GM12878 (cell line): ENCODE results near the gene AMN. TPM values are rescaled to one million over a fixed set of nuclear protein-coding genes. Genes with fewer than 3 reads are reported as not detected.

Experiments
- ATAC-seq: fragments of 200-7000 bp; cut with Tn5 transposase; 3 replicates; pipeline ENCODE4 v1.9.1; 2020; ENCODE audit warnings: mild to moderate bottlenecking, moderate library complexity
- BruUV-seq: library from RNA; stranded (reverse); fragments of 400-500 nt; replicated peaks from 2 replicates; lab custom pipeline; 2021; lab: Mats Ljungman, UMichigan
- CTCF ChIA-PET: fragments of 300-600 bp; sonication (Branson Sonifier 250); formaldehyde crosslinking; extraction: SDS; loops from one replicate; lab custom pipeline; 2021; ENCODE audit warnings: inconsistent platforms; lab: Yijun Ruan, JAX
- POLR2A ChIA-PET: fragments of 350-600 bp; formaldehyde crosslinking; extraction: SDS; loops from one replicate; lab custom pipeline; 2021; ENCODE audit warnings: inconsistent platforms; lab: Charles Lee
- RAD21 ChIA-PET: fragments of 300-600 bp; sonication (Branson Sonifier 250); formaldehyde crosslinking; loops from one replicate; lab custom pipeline; 2023; ENCODE audit warnings: antibody characterized with exemption; ENCODE audit not compliant: unreplicated experiment; lab: Charles Lee
- SMC1A ChIA-PET: fragments of 300-600 bp; sonication (Branson Sonifier 250); formaldehyde crosslinking; loops from one replicate; lab custom pipeline; 2023; ENCODE audit not compliant: unreplicated experiment, uncharacterized antibody; lab: Charles Lee
- DNase-seq: peaks from one replicate; pipeline ENCODE4 v3.0.0-alpha.2; 2011; ENCODE audit warnings: low read depth, low spot score
- FAIRE-seq: peaks from 3 replicates; lab custom pipeline; 2011; peaks lifted over from hg19 to GRCh38; lab: Jason Lieb, UNC
- H2AFZ ChIP-seq: 2 replicates; pipeline ENCODE4 v1.6.0; 2011; ENCODE audit warnings: low read depth, low read length, control low read depth; ENCODE audit not compliant: control insufficient read depth
- H3K27ac ChIP-seq: 2 replicates; pipeline ENCODE4 v1.5.1; 2011; ENCODE audit warnings: control low read depth; ENCODE audit not compliant: control insufficient read depth, insufficient read depth
- H3K27me3 ChIP-seq, 2 experiments: replicated peaks in 1 of 2; 2 replicates each; pipeline versions ENCODE4 v1.6.0 to v1.6.1; 2011; ENCODE audit warnings: low read length in 1 of 2; ENCODE audit not compliant: control insufficient read depth in 2 of 2, insufficient read depth in 2 of 2
- H3K36me3 ChIP-seq, 2 experiments: 2 replicates each; pipeline ENCODE4 v1.5.1; 2011; ENCODE audit warnings: low read length in 1 of 2; ENCODE audit not compliant: control insufficient read depth in 2 of 2, insufficient read depth in 2 of 2
- H3K4me1 ChIP-seq: 2 replicates; pipeline ENCODE4 v1.6.1; 2011; ENCODE audit warnings: mild to moderate bottlenecking, low read length, moderate library complexity, mixed read lengths; ENCODE audit not compliant: control insufficient read depth, insufficient read depth
- H3K4me2 ChIP-seq: 2 replicates; pipeline ENCODE4 v1.6.0; 2011; ENCODE audit warnings: control low read depth; ENCODE audit not compliant: control insufficient read depth, insufficient read depth
- H3K4me3 ChIP-seq: fragments of 200-600 bp; sonication (generic); 2 replicates; pipeline ENCODE4 v1.5.1; 2016
- H3K79me2 ChIP-seq: 2 replicates; pipeline ENCODE4 v1.6.0; 2011; ENCODE audit warnings: low read length; ENCODE audit not compliant: control insufficient read depth, insufficient read depth
- H3K9ac ChIP-seq: 2 replicates; pipeline ENCODE4 v1.8.0; 2011; ENCODE audit warnings: low read length, control low read depth, mixed read lengths; ENCODE audit not compliant: control insufficient read depth, insufficient read depth
- H3K9me3 ChIP-seq: replicated peaks from 3 replicates; pipeline ENCODE4 v1.5.1; 2011; ENCODE audit warnings: mild to moderate bottlenecking, low read length; ENCODE audit not compliant: control insufficient read depth, insufficient read depth
- H4K20me1 ChIP-seq: 2 replicates; pipeline ENCODE4 v1.6.0; 2011; ENCODE audit not compliant: control insufficient read depth, insufficient read depth
- CBX3 ChIP-seq: fragments of 200-600 bp; sonication (generic); IDR thresholded peaks from 2 replicates; pipeline ENCODE4 v1.6.1; 2016; ENCODE audit warnings: low read depth, borderline replicate concordance
- CHD2 ChIP-seq: IDR thresholded peaks from 2 replicates; pipeline ENCODE4 v1.6.1; 2011; ENCODE audit warnings: low read depth, low read length, improper control_type of control experiment, borderline replicate concordance
- PAX8 ChIP-seq: fragments of 450-650 bp; IDR thresholded peaks from 2 replicates; pipeline ENCODE4 v1.6.1; 2017; ENCODE audit warnings: mild to moderate bottlenecking, moderate library complexity
- TCF7 ChIP-seq: IDR thresholded peaks from 2 replicates; pipeline ENCODE4 v1.6.1; 2014; ENCODE audit warnings: antibody characterized with exemption, borderline replicate concordance
- ZNF384 ChIP-seq: IDR thresholded peaks from 2 replicates; pipeline ENCODE4 v1.6.1; 2012; ENCODE audit warnings: low read depth, mild to moderate bottlenecking, low read length, improper control_type of control experiment, borderline replicate concordance
- WGBS: methylation state at CpG from one replicate; pipeline ENCODE4 v1.1.6; 2016; ENCODE audit warnings: low lambda C conversion rate; ENCODE audit not compliant: insufficient replicate concordance, insufficient coverage; ENCODE audit errors: missing lambda C conversion rate; 5-methylcytosine and 5-hydroxymethylcytosine counted together
- in situ Hi-C: fragments of 300-500 bp; cut with MboI; formaldehyde crosslinking; loops from 9 replicates; pipeline ENCODE4 v1.14.3; 2018; ENCODE audit warnings: mixed read lengths
- intact Hi-C: fragments of 100-400 bp; cut with micrococcal nuclease; formaldehyde crosslinking; loops from one replicate; pipeline ENCODE4 v1.14.2; 2022; ENCODE audit not compliant: unreplicated experiment
- polyA plus RNA-seq, 11 experiments: library from polyadenylated mRNA; depleted of rRNA in 4 of 11; unstranded in 6 of 11; stranded (reverse) in 5 of 11; fragments of >200 nt; fragmentation: Nextera tagmentation in 4 of 11; fragmentation: Illumina TruSeq in 1 of 11; extraction: Ambion mirVana in 4 of 11; extraction: Trizol in 1 of 11; gene quantifications; 1 replicate in 1 of 11; 2 replicates in 10 of 11; pipeline versions ENCODE4 v1.2.1 to v1.2.3, GENCODE V29; 2011 to 2016; ENCODE audit warnings: inconsistent platforms in 2 of 11, missing spikeins in 2 of 11, low read depth in 1 of 11
- total RNA-seq, 4 experiments: library from RNA; depleted of rRNA in 3 of 4; stranded (reverse); fragments of >200 nt in 3 of 4; fragmentation: Illumina TruSeq in 1 of 4; extraction: Trizol in 1 of 4; gene quantifications; 2 replicates each; pipeline versions ENCODE4 v1.2.1 to v1.2.3, GENCODE V29; 2013 to 2021
- TF ChIP-seq, protein P1 (sequence below): IDR thresholded peaks from 2 replicates; pipeline ENCODE4 v1.6.1; 2011; ENCODE audit warnings: low read depth, mild to moderate bottlenecking, low read length, moderate library complexity, borderline replicate concordance; ENCODE audit errors: extremely low read depth
- TF ChIP-seq, protein P2 (sequence below): fragments of 450-650 bp; IDR thresholded peaks from 2 replicates; pipeline ENCODE4 v1.6.1; 2017; ENCODE audit warnings: antibody characterized with exemption, mild to moderate bottlenecking, moderate library complexity

The AMN gene
- total and polyA plus RNA-seq, 10 of the 15 experiments (the other 5 are each of a cell fraction or from before 2014, with no cell fraction given), result 0.03 to 0.33 (median 0.11) TPM; not detected in 6

DNA sequence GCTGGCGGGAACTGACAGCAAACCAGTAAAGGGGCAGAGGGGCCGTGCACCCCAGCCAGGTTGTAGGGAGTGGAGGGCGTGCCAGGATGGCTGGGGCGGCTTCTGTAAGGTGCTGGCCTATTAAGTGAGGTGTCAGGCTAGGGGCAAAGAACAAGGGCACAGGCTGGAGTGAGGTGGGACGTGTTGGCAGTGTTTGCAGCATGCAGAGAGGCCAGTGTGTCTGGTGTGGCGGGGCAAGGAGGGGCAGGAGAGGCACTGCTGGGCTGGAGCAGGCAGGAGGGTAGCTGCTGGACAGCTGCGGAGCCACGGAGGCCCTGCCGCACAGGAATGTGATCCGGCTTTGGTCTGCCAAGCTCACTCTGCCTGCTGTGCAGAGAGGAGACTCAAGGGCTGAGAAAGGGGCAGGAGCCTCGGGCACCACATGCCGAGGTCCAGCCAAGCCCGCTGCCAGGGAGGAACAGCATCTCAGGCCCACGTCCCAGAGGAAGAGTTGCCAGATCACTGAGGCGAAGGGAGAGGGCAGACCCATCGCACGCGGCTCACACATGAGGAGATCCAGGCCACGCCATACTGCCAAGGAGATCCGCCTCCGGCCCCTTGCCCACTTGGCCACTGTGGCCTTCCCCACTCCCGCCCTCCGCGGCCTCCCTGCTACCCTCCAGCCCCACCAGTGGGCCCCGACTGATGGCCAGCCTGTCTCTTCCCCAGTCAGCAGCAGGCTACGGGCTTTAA lies 46.8 kb downstream of the AMN start:
- Histone ChIP-seq H3K4me3 (no peak overlapping the region), H3K9me3 (no peaks in the 10 kb centered on the region), H3K9ac (no peak overlapping the region), H3K79me2 (no peaks in the 10 kb centered on the region), H3K4me2 (no peak overlapping the region), H4K20me1 (no peaks in the 10 kb centered on the region), H3K36me3 (peaks cover 21 to 28% of the 10 kb centered on the region in 2 experiments), H3K4me1 (no peaks in the 10 kb centered on the region), H3K27me3 (no peaks in the 10 kb centered on the region), H3K27ac (no peak overlapping the region), H2AFZ (no peak overlapping the region)
- WGBS, result 66% methylated on average over 21 of the region's 26 CpGs
- no peak for FAIRE-seq
- BruUV-seq, result no TSS peak
- ChIA-PET SMC1A (no interaction called here), RAD21 (interaction anchor here (1.0 kb wide), 1 partner anchor 275 kb away, joined by 3 read pairs; no protein-coding TSS in a partner anchor), CTCF (no interaction called here), POLR2A (no interaction called here)
- intact Hi-C loops, result no loop called here
- in situ Hi-C loops, result no loop called here
- no peak for ATAC-seq
- no peak for DNase-seq
- TF ChIP-seq TCF7 (no peak), ZNF384 (no peak), PAX8 (no peak), CHD2 (no peak), CBX3 (no peak)
- TF ChIP-seq, protein P1, sequence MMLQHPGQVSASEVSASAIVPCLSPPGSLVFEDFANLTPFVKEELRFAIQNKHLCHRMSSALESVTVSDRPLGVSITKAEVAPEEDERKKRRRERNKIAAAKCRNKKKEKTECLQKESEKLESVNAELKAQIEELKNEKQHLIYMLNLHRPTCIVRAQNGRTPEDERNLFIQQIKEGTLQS, result no peak
- TF ChIP-seq, protein P2, sequence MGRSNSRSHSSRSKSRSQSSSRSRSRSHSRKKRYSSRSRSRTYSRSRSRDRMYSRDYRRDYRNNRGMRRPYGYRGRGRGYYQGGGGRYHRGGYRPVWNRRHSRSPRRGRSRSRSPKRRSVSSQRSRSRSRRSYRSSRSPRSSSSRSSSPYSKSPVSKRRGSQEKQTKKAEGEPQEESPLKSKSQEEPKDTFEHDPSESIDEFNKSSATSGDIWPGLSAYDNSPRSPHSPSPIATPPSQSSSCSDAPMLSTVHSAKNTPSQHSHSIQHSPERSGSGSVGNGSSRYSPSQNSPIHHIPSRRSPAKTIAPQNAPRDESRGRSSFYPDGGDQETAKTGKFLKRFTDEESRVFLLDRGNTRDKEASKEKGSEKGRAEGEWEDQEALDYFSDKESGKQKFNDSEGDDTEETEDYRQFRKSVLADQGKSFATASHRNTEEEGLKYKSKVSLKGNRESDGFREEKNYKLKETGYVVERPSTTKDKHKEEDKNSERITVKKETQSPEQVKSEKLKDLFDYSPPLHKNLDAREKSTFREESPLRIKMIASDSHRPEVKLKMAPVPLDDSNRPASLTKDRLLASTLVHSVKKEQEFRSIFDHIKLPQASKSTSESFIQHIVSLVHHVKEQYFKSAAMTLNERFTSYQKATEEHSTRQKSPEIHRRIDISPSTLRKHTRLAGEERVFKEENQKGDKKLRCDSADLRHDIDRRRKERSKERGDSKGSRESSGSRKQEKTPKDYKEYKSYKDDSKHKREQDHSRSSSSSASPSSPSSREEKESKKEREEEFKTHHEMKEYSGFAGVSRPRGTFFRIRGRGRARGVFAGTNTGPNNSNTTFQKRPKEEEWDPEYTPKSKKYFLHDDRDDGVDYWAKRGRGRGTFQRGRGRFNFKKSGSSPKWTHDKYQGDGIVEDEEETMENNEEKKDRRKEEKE, result no peak
